HG02678 (cell line): ENCODE measurements around the gene BACH1.

ENCODE experiments used
- ATAC-seq: cut with Tn5 transposase; IDR thresholded peaks from one replicate; pipeline ENCODE4 v1.9.1; 2021; ENCODE audit warnings: mild to moderate bottlenecking, moderate library complexity; ENCODE audit not compliant: unreplicated experiment

Gene BACH1

GRCh38 chr21:29290240-29290639 is 8.5 kb upstream of the BACH1 start:
- no peak for ATAC-seq

GRCh38 chr21:29293495-29293894 is 5.2 kb upstream of the BACH1 start:
- ATAC-seq, result peak; percentile 88

GRCh38 chr21:29295066-29295650 is 3.6 kb upstream of the BACH1 start:
- ATAC-seq, result no peak

GRCh38 chr21:29296446-29296845 is 2.3 kb upstream of the BACH1 start:
- ATAC-seq, result no peak

GRCh38 chr21:29297483-29298347 is 1.0 kb upstream of the BACH1 start:
- ATAC-seq, result no peak

GRCh38 chr21:29299046-29299915 is 559 bp downstream of the BACH1 start:
- peak; percentile 16 for ATAC-seq

- peak; percentile 69 for ATAC-seq
Measured at GRCh38 chr21:29299916-29300806, 1.4 kb downstream of the BACH1 start.

- ATAC-seq, result no peak
Measured at GRCh38 chr21:29300807-29301138, 2.1 kb downstream of the BACH1 start.

GRCh38 chr21:29301691-29302090 is 3.0 kb downstream of the BACH1 start:
- no peak for ATAC-seq

- no peak for ATAC-seq
Measured at GRCh38 chr21:29302359-29302875, 3.7 kb downstream of the BACH1 start.

GRCh38 chr21:29303288-29303687 is 4.6 kb downstream of the BACH1 start:
- ATAC-seq, result no peak

- ATAC-seq, result no peak
Measured at GRCh38 chr21:29304597-29304996, 5.9 kb downstream of the BACH1 start.

GRCh38 chr21:29305068-29305467 is 6.3 kb downstream of the BACH1 start:
- no peak for ATAC-seq

- ATAC-seq, result no peak
Measured at GRCh38 chr21:29305561-29305960, 6.8 kb downstream of the BACH1 start.

- no peak for ATAC-seq
Measured at GRCh38 chr21:29306920-29307319, 8.2 kb downstream of the BACH1 start.

GRCh38 chr21:29307718-29308455 is 9.2 kb downstream of the BACH1 start:
- no peak for ATAC-seq

- no peak for ATAC-seq
Measured at GRCh38 chr21:29308456-29308783, 9.7 kb downstream of the BACH1 start.

- ATAC-seq, result no peak
Measured at GRCh38 chr21:29309703-29310102, 11.0 kb downstream of the BACH1 start.

GRCh38 chr21:29311802-29312201 is 13.1 kb downstream of the BACH1 start:
- no peak for ATAC-seq

- no peak for ATAC-seq
Measured at GRCh38 chr21:29312981-29313380, 14.3 kb downstream of the BACH1 start.
